H54 (cell line): Measurements from ENCODE around the gene RPS19BP1.

Source experiments
- DNase-seq: peaks from one replicate; pipeline ENCODE4 v3.0.0; 2011; ENCODE audit warnings: low spot score, mixed read lengths; ENCODE audit not compliant: insufficient read length
- FAIRE-seq: peaks from 3 replicates; lab custom pipeline; 2011; peaks lifted over from hg19 to GRCh38; lab: Jason Lieb, UNC
- POLR2A ChIP-seq: IDR thresholded peaks from 2 replicates; pipeline ENCODE4 v1.6.1; 2011; ENCODE audit warnings: low read depth, mild to moderate bottlenecking, low read length

Gene RPS19BP1

DNA sequence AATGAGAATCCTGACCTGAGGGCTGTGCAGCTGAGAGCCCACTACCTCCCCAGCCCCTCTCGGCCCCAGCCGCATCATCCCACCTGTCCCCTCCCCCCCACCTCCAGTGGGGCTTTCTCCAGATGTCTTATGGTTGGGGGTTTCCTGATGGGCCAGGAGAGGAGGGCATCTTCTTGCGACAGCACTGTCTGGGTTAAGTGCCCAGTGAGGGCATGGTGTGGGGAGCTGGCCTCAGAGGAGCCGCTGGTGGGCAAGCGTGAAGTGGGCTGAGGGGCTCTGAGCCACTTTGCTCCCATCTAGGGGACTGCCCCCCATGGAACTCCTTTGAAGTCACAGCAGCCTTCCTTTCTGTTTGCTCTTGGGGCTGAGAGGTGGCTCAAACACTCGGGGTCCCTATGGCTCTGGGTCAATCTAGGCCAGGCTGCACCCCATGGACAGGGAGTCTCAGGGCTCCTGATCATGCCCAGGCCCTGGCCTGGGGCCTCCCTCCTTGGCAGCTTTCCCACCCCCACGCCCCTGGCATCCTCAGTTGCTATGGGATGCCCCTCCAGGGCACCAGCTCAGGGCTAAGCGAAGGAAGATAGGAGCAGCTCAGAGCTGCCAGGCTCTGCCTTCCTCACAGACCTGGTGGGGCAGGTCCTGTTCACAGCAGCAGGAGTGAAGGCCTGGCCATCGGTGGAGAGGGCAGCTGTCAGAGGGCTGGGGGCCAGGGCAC lies 41.4 kb downstream of the RPS19BP1 start:
- TF ChIP-seq POLR2A = no peak
- no peak for FAIRE-seq
- DNase-seq = no peak

DNA sequence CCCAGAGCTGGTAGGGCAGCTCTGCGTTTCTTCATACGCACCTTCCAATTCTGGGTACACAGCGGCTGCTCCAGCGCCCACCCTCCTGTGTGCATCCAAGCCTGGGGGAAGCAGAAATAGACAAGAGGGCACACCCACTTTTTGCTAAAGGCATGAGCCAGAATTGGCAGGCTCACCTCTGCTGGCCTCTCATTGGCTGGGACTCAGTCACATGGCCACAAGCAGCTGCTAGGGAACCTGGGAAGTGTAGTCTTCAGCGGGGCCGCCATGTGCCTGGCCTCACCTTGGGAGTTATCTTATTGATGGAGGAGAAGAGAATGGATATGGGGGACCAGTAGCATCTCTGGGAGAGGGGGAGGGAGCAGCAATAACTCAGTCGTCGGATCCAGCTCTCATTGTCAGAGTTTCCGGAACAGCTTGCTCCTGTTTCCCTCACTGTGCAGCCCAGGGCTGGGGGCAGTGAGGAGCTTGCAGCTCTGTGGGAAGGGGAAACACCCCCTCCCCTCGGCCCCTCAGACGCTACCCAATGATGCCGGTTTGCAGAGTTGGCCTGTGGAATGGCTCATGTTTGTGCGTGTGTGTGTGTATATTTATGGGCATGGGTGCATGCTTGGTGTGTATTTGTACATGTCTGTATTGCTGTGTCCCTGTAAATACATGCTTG lies 42.3 kb downstream of the RPS19BP1 start:
- DNase-seq (peak; percentile 94), FAIRE-seq (peak; percentile 73)
- TF ChIP-seq POLR2A = no peak

DNA sequence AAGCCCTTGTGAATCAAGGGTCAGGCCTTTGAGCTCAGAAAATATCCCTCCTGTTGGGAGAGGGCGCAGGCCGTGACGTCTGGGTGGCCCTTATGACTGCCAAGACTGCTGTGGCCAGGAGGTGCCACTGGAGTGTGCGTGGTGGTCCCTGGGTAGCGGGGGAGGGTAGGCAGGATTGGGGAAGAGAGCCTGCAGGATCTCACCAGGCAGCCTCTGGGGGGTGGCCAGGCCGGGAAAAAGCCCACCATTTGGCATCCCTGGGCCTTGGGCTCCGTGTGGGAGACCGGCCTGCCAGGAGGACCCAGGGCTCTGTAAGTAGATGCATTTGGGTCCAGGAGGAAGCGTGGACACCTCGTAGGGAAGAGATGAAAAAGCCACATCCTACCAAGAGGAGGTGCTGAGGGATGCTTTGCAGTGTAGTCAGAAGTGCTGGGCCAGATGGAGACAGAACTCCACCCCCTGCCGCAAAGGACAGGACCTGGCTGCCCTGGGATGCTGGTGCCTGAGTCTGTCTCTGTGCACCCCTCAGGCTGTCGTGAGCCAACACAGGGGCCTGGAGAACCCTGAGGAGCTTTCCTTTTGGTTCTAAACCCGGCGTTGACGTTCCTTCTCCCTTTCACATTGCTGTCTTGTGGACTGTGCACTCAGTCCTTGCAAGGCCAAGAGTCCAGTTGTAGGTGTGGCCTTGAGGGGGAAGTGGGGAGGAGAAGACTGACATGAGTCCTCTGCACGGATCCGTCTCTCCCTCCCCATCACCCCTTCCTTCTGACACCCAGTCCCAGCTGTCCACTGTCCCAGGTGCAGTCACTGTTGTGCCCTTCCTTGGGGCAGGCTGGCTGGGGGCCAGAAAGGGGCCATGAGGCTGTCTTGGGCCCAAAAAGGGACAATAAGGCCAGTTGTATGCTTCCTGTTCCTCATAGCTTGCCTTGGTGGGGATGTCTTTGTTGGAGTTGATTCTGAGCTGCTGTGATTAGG lies 43.2 kb downstream of the RPS19BP1 start:
- FAIRE-seq (no peak), DNase-seq (no peak)
- TF ChIP-seq POLR2A = no peak

DNA sequence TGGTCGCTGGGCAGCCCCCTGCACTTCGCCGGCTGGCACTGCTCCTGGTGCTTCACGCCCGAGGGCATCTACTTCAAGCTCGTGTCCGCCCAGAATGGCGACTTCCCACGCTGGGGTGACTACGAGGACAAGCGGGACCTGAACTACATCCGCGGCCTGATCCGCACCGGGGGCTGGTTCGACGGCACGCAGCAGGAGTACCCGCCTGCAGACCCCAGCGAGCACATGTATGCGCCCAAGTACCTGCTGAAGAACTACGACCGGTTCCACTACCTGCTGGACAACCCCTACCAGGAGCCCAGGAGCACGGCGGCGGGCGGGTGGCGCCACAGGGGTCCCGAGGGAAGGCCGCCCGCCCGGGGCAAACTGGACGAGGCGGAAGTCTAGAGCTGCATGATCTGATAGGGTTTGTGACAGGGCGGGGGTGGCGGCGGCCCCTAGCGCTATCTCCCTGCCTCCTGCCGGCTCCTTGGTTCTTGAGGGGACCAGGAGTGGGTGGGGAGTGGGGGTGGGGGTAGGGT lies 43.9 kb downstream of the RPS19BP1 start:
- no peak for TF ChIP-seq POLR2A
- DNase-seq = no peak
- FAIRE-seq = no peak

DNA sequence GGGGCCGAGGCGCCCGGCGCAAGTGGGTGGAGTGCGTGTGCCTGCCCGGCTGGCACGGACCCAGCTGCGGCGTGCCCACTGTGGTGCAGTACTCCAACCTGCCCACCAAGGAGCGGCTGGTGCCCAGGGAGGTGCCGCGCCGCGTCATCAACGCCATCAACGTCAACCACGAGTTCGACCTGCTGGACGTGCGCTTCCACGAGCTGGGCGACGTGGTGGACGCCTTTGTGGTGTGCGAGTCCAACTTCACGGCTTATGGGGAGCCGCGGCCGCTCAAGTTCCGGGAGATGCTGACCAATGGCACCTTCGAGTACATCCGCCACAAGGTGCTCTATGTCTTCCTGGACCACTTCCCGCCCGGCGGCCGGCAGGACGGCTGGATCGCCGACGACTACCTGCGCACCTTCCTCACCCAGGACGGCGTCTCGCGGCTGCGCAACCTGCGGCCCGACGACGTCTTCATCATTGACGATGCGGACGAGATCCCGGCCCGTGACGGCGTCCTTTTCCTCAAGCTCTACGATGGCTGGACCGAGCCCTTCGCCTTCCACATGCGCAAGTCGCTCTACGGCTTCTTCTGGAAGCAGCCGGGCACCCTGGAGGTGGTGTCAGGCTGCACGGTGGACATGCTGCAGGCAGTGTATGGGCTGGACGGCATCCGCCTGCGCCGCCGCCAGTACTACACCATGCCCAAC lies 44.6 kb downstream of the RPS19BP1 start:
- TF ChIP-seq POLR2A = no peak
- DNase-seq (no peak), FAIRE-seq (no peak)

DNA sequence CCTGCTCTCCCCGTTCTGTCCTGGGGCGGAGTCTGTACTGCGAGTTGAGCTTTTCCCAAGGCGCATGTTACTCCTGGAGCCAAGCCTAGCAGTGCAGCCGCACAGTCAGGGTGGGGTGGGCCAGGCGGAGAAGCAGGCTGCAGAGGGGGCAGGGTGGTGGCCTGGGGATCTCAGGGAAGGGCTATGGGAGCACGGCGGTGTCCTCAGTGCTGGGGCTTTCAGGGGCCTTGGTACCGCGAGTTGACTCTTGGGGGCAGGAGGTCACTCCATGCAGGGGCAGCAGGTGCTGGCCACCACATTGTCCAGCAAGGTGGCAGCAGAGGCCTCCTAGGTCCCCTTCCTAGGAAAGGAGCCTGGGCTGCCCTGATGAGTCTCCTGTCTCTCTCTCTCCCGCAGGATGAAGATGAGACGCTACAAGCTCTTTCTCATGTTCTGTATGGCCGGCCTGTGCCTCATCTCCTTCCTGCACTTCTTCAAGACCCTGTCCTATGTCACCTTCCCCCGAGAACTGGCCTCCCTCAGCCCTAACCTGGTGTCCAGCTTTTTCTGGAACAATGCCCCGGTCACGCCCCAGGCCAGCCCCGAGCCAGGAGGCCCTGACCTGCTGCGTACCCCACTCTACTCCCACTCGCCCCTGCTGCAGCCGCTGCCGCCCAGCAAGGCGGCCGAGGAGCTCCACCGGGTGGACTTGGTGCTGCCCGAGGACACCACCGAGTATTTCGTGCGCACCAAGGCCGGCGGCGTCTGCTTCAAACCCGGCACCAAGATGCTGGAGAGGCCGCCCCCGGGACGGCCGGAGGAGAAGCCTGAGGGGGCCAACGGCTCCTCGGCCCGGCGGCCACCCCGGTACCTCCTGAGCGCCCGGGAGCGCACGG lies 45.4 kb downstream of the RPS19BP1 start:
- FAIRE-seq (no peak), DNase-seq (no peak)

DNA sequence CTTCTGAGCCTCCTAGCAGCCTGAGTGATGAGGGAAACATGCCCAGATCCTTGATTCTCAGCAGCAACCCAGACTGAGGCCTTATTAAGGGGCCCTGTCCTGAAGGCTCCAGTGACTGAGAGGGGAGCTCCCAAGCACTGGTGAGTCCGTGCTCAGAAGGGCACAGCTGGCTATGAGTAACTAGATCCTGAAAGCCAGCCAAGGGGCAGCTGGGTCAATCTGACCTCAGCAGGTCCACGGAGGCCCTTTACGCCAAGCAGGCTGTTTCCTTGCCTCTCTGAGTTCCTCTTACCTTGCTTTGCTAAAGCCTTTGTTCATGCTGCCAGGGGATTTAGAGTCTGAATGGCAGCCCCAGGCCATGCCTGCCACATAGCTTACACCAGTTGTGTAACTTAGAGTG lies 49.8 kb downstream of the RPS19BP1 start:
- FAIRE-seq (peak; percentile 79), DNase-seq (peak; percentile 81)
- TF ChIP-seq POLR2A = no peak

More for the DNA sequence above, 45.4 kb downstream of the RPS19BP1 start:
- TF ChIP-seq POLR2A = no peak

DNA sequence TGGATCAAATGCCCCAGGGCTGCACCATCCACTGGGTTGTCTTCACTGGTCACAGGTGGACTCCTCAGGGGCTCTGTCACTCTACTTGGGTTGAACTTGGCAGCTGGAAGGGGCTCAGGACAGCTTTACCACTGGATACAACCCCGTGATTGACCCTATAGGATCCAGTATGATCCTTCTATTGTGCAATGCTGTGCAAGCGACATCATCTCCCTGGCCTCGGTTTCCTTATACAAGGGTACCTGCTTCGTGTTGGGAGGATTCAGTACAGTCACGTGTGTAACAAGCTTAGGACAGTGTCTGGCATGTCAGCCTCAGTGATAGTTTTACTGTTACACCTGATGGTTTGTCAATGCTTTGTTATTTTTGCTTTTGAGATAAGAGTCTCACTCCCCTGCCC lies 51.0 kb downstream of the RPS19BP1 start:
- DNase-seq (no peak), FAIRE-seq (no peak)
- TF ChIP-seq POLR2A = no peak

DNA sequence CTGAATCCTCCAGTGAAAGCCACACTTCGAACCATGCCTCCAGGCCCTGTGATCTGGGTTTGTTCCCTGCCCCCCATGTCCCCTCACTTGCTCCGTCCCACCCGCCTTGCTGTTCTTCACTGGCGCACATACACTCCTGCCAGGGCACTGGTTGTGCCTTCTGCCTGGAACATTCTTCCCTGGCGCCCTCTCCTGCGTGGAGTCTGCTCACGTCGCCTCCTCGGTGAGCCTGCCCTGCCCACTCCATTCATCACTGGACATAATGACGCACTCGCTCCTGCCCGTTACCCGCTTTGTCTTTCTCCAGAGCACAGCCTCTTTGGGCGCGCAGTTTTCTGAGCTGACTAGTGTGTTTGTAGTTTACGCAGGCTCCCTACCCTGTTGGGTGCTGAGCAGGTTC lies 51.5 kb downstream of the RPS19BP1 start:
- no peak for TF ChIP-seq POLR2A
- FAIRE-seq (no peak), DNase-seq (no peak)

DNA sequence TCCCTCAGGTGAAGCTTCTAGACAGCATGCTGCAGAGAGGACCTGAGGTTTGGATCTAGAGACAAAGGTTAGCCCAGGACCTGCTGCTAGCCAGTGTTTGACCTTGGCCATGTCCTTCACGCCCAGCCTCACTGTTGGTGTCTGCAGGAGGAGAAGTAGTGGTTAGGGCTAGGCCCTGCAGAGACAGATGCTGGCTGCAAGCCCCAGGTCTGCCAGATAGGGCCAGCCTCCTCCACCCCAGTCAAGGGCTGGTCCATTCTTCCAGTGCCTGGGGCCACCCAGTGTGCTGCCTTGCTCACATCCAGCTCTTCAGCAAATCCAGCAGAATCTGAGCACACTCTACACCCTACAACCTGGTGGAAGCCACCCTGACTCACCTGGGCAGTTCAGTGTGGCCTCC lies 52.0 kb downstream of the RPS19BP1 start:
- no peak for FAIRE-seq

DNA sequence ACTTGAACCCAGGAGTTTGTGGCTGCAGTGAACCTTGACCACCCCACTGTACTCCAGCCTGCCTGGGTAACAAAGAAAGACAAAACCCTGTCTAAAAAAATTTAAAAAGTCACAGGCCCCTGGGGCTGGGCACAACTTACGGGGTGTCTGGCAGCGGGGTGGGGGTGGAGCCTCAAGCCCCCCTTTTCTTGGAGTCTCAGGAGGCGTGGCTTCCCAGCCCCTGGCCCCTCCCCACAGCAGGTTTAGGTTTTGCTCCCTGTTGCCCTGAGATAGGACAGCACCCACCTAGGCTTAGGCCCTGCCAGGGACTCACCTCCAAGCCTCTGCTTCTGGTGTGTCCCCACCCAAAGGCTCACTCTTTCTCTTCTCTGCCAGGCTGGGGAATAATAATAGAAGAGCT lies 53.3 kb downstream of the RPS19BP1 start:
- no peak for TF ChIP-seq POLR2A
- FAIRE-seq (no peak), DNase-seq (no peak)

More for the DNA sequence above, 52.0 kb downstream of the RPS19BP1 start:
- no peak for DNase-seq
- no peak for TF ChIP-seq POLR2A
